A673 (cell line): ENCODE results near the gene PHACTR3.

Source experiments
- CTCF ChIP-seq: fragments of 300-800, 200-600 bp; sonication (generic); conservative IDR thresholded peaks from 2 replicates; pipeline ENCODE4 v1.5.1; 2017; ENCODE audit warnings: low read depth, mild to moderate bottlenecking, antibody characterized with exemption, low read length, moderate library complexity, mixed read lengths
- EZH2 ChIP-seq: fragments of 200-600 bp; sonication (generic); IDR thresholded peaks from 2 replicates; pipeline ENCODE4 v1.6.1; 2017; ENCODE audit warnings: borderline replicate concordance, low read depth, mild to moderate bottlenecking, mixed read lengths, antibody characterized with exemption, low read length; ENCODE audit not compliant: poor library complexity, severe bottlenecking

- TF ChIP-seq CTCF (no peak), EZH2 (no peak)
These were observed 159.7 kb downstream of the PHACTR3 start for GRCh38 chr20:59764037-59764436.
